DOHH2 (cell line): ENCODE data around the gene KLHL21.

Experiments used
- H3F3A ChIP-seq: fragments of 200-600 bp; sonication (generic), shearing (Covaris generic); 2 replicates; pipeline ENCODE4 v1.6.0; 2016; ENCODE audit warnings: antibody characterized with exemption, mild to moderate bottlenecking; ENCODE audit not compliant: control insufficient read depth, insufficient read depth
- H3K27ac ChIP-seq: fragments of 200-600 bp; sonication (generic); 2 replicates; pipeline ENCODE4 v1.5.1; 2014; ENCODE audit warnings: low read depth, mild to moderate bottlenecking, low read length, moderate library complexity
- H3K27me3 ChIP-seq: fragments of 200-600 bp; sonication (generic); 2 replicates; pipeline ENCODE4 v1.6.1; 2014; ENCODE audit warnings: mild to moderate bottlenecking, low read length, mixed read lengths; ENCODE audit not compliant: control insufficient read depth
- H3K36me3 ChIP-seq: fragments of 200-600 bp; sonication (generic); 2 replicates; pipeline ENCODE4 v1.6.1; 2014; ENCODE audit warnings: mild to moderate bottlenecking, low read length, moderate library complexity, mixed read lengths; ENCODE audit not compliant: control insufficient read depth
- H3K4me1 ChIP-seq: fragments of 200-600 bp; sonication (generic); 2 replicates; pipeline ENCODE4 v1.6.1; 2014; ENCODE audit warnings: mild to moderate bottlenecking, low read length, mixed read lengths; ENCODE audit not compliant: control insufficient read depth
- H3K4me2 ChIP-seq: fragments of 200-600 bp; sonication (generic); 2 replicates; pipeline ENCODE4 v1.6.0; 2014; ENCODE audit warnings: mild to moderate bottlenecking, low read length, moderate library complexity
- H3K4me3 ChIP-seq: fragments of 200-600 bp; sonication (generic); 2 replicates; pipeline ENCODE4 v1.5.1; 2014; ENCODE audit warnings: mild to moderate bottlenecking, low read length, mixed read lengths
- H3K79me2 ChIP-seq: fragments of 200-600 bp; sonication (generic); 2 replicates; pipeline ENCODE4 v1.6.1; 2014; ENCODE audit warnings: mild to moderate bottlenecking, low read length, mixed read lengths; ENCODE audit not compliant: control insufficient read depth
- H3K9me2 ChIP-seq: fragments of 200-600 bp; sonication (generic); replicated peaks from 2 replicates; pipeline ENCODE4 v1.6.1; 2014; ENCODE audit warnings: mild to moderate bottlenecking, low read length, mixed read lengths; ENCODE audit not compliant: control insufficient read depth
- H3K9me3 ChIP-seq: fragments of 200-600 bp; sonication (generic); 2 replicates; pipeline ENCODE4 v1.6.1; 2014; ENCODE audit warnings: antibody characterized with exemption, low read length, mixed read lengths; ENCODE audit not compliant: control insufficient read depth, insufficient read depth
- H4K20me1 ChIP-seq: fragments of 200-600 bp; sonication (generic); 2 replicates; pipeline ENCODE4 v1.6.0; 2014; ENCODE audit warnings: low read depth, mild to moderate bottlenecking, antibody characterized with exemption, low read length, moderate library complexity; ENCODE audit not compliant: control insufficient read depth, insufficient read depth
- EZH2phosphoT487 ChIP-seq: fragments of 200-600 bp; sonication (generic); IDR thresholded peaks from 2 replicates; pipeline ENCODE4 v1.6.1; 2017; ENCODE audit warnings: borderline replicate concordance, mild to moderate bottlenecking, antibody characterized with exemption, low read length, moderate library complexity, mixed read lengths
- TF ChIP-seq, protein P1 (sequence below): fragments of 200-600 bp; sonication (generic); IDR thresholded peaks from one replicate; pipeline ENCODE4 v1.5.1; 2014; ENCODE audit warnings: antibody characterized with exemption, mild to moderate bottlenecking, low read depth, low read length; ENCODE audit not compliant: poor library complexity, severe bottlenecking

The KLHL21 gene

DNA sequence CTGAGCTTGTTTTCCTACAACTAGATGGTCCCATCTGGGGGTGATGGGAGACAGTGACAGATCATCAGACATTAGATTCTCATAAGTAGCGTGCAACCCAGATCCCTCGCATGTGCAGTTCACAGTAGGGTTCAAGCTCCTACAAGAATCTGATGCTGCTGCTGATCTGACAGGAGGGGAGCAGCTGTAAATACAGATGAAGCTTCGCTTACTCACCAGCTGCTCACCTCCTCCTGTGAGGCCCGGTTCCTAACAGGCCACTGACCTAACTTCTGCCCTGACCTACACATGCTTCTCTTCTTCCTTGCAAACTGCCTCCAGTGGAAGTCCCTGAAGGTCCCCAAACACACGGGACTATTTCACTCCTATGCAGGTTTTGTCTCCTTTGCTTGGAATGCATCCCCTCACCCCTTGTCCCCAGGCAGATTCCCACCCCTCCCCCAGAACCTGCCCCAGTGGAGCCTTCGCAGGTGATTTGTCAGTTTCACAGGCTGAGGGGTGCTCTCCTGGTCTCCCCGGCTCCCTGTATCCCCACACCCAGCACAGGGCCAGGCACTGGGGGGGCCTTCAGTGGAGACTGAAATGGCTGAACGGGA, 28.5 kb downstream of the KLHL21 start:
- no peaks in the 10 kb centered on the region for H3K36me3 ChIP-seq
- H3K27me3 ChIP-seq, result no peaks in the 10 kb centered on the region
- H3K4me3 ChIP-seq, result no peak overlapping the region
- H4K20me1 ChIP-seq, result no peaks in the 10 kb centered on the region
- H3K9me2 ChIP-seq, result no peaks in the 10 kb centered on the region
- H3K27ac ChIP-seq, result no peak overlapping the region
- TF ChIP-seq, protein P1, sequence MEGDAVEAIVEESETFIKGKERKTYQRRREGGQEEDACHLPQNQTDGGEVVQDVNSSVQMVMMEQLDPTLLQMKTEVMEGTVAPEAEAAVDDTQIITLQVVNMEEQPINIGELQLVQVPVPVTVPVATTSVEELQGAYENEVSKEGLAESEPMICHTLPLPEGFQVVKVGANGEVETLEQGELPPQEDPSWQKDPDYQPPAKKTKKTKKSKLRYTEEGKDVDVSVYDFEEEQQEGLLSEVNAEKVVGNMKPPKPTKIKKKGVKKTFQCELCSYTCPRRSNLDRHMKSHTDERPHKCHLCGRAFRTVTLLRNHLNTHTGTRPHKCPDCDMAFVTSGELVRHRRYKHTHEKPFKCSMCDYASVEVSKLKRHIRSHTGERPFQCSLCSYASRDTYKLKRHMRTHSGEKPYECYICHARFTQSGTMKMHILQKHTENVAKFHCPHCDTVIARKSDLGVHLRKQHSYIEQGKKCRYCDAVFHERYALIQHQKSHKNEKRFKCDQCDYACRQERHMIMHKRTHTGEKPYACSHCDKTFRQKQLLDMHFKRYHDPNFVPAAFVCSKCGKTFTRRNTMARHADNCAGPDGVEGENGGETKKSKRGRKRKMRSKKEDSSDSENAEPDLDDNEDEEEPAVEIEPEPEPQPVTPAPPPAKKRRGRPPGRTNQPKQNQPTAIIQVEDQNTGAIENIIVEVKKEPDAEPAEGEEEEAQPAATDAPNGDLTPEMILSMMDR, result no peak
- no peak for TF ChIP-seq EZH2phosphoT487
- no peak overlapping the region for H3K4me2 ChIP-seq
- H3K79me2 ChIP-seq, result no peaks in the 10 kb centered on the region
- H3K9me3 ChIP-seq, result no peaks in the 10 kb centered on the region
- H3F3A ChIP-seq, result no peaks in the 10 kb centered on the region
- H3K4me1 ChIP-seq, result peaks cover 10% of the 10 kb centered on the region

DNA sequence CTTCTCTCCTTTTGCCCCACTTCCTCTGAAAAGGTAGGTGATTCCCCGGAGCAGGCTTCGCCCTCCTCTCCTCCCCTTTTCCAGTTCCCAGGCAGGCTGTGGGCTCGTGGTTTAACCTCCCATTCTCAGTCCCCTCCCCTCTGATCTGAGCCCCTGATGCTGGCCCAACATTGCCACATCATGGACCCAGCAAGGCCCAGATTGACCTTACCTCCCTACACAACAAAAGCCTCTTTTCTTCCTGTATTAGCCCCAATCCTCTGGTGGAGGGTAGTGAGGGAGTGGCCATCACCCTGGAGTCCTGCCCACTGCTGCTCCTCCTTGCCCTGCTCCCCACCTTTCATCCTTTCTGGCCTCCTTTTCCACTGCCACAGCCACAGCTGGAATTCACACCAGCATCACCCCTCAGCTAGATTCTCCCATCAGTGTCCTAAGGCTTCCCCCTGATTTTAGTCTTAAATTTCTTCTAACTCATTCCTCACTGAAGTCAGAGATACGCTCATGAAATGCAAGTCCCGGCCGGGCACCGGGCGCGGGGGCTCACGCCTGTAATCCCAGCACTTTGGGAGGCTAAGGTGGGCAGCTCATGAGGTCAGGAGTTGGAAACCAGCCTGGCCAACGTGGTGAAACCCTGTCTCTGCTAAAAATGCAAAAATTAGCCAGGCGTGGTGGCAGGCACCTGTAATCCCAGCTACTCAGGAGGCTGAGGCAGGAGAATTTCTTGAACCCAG, 29.9 kb downstream of the KLHL21 start:
- H4K20me1 ChIP-seq, result no peaks in the 10 kb centered on the region
- H3K4me3 ChIP-seq, result no peak overlapping the region
- no peaks in the 10 kb centered on the region for H3K36me3 ChIP-seq
- no peaks in the 10 kb centered on the region for H3K27me3 ChIP-seq
- TF ChIP-seq, protein P1, result no peak
- TF ChIP-seq EZH2phosphoT487, result no peak
- peaks cover 10% of the 10 kb centered on the region; the same call in 1 of the 2 replicates for H3K4me1 ChIP-seq
- no peaks in the 10 kb centered on the region for H3F3A ChIP-seq
- H3K79me2 ChIP-seq, result no peaks in the 10 kb centered on the region
- H3K27ac ChIP-seq, result no peak overlapping the region
- no peak overlapping the region for H3K4me2 ChIP-seq
- H3K9me2 ChIP-seq, result no peaks in the 10 kb centered on the region
- no peaks in the 10 kb centered on the region for H3K9me3 ChIP-seq

DNA sequence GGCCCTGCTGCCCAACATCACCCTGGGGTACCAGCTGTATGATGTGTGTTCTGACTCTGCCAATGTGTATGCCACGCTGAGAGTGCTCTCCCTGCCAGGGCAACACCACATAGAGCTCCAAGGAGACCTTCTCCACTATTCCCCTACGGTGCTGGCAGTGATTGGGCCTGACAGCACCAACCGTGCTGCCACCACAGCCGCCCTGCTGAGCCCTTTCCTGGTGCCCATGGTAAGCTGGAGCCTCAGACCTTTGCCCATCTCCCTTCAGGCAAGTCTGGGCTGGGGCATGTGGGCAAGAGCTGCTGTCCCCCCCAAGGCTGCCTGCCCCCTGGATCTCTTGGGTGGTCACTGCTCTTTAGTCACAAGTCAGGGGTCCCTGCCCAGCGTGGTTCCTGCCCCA, 31.7 kb downstream of the KLHL21 start:
- Histone ChIP-seq H3K9me3 (no peaks in the 10 kb centered on the region), H3F3A (no peaks in the 10 kb centered on the region), H3K27me3 (no peaks in the 10 kb centered on the region), H4K20me1 (no peaks in the 10 kb centered on the region), H3K4me1 (peaks cover 10% of the 10 kb centered on the region; the same call in 1 of the 2 replicates), H3K4me3 (no peak overlapping the region), H3K36me3 (no peaks in the 10 kb centered on the region), H3K27ac (no peak overlapping the region), H3K79me2 (no peaks in the 10 kb centered on the region), H3K9me2 (no peaks in the 10 kb centered on the region), H3K4me2 (no peak overlapping the region)
- TF ChIP-seq EZH2phosphoT487, result no peak
- TF ChIP-seq, protein P1, result no peak
